Embryonic facial prominence (tissue), 1 donor: ENCODE measurements around the gene TIPARP.

ENCODE experiments used
- DNase-seq: peaks from one replicate; pipeline ENCODE4 v3.0.0-alpha.2; 2016; ENCODE audit errors: extremely low spot score

Gene TIPARP

GRCh38 chr3:156676768-156677479, 2.5 kb downstream of the TIPARP start:
- DNase-seq, result no peak

- no peak for DNase-seq
Measured at GRCh38 chr3:156677536-156677935, 3.1 kb downstream of the TIPARP start.

GRCh38 chr3:156678197-156678596, 3.8 kb downstream of the TIPARP start:
- no peak for DNase-seq

GRCh38 chr3:156680243-156680914, 6.0 kb downstream of the TIPARP start:
- DNase-seq, result no peak

GRCh38 chr3:156681002-156681401, 6.6 kb downstream of the TIPARP start:
- peak; percentile 20 for DNase-seq

GRCh38 chr3:156682501-156682900, 8.1 kb downstream of the TIPARP start:
- no peak for DNase-seq

- no peak for DNase-seq
Measured at GRCh38 chr3:156682963-156683362, 8.6 kb downstream of the TIPARP start.

GRCh38 chr3:156685198-156685597, 10.8 kb downstream of the TIPARP start:
- DNase-seq, result no peak

- DNase-seq, result no peak
Measured at GRCh38 chr3:156685752-156686151, 11.4 kb downstream of the TIPARP start.

GRCh38 chr3:156687023-156687422, 12.6 kb downstream of the TIPARP start:
- no peak for DNase-seq

GRCh38 chr3:156688632-156689452, 14.5 kb downstream of the TIPARP start:
- DNase-seq, result no peak

- no peak for DNase-seq
Measured at GRCh38 chr3:156689608-156690007, 15.2 kb downstream of the TIPARP start.

GRCh38 chr3:156691920-156692319, 17.5 kb downstream of the TIPARP start:
- no peak for DNase-seq

- DNase-seq, result no peak
Measured at GRCh38 chr3:156693166-156693565, 18.8 kb downstream of the TIPARP start.

GRCh38 chr3:156694536-156694935, 20.1 kb downstream of the TIPARP start:
- DNase-seq, result no peak

GRCh38 chr3:156702367-156702766, 28.0 kb downstream of the TIPARP start:
- no peak for DNase-seq

GRCh38 chr3:156704370-156705036, 30.1 kb downstream of the TIPARP start:
- DNase-seq, result no peak

GRCh38 chr3:156705761-156706616, 31.6 kb downstream of the TIPARP start:
- DNase-seq, result no peak

GRCh38 chr3:156707588-156707987, 33.2 kb downstream of the TIPARP start:
- DNase-seq, result no peak

- DNase-seq, result no peak
Measured at GRCh38 chr3:156710429-156710828, 36.0 kb downstream of the TIPARP start.

- DNase-seq, result no peak
Measured at GRCh38 chr3:156711113-156711512, 36.7 kb downstream of the TIPARP start.
